NCI-H2081 treated with DMSO at 0.1 percent for 48 hours (cell line): ENCODE measurements around the gene SLC23A2.

Experiments used
- DNase-seq: peaks from one replicate; lab custom pipeline; 2025; lab: John Stamatoyannopoulos, UW

Gene SLC23A2

DNA sequence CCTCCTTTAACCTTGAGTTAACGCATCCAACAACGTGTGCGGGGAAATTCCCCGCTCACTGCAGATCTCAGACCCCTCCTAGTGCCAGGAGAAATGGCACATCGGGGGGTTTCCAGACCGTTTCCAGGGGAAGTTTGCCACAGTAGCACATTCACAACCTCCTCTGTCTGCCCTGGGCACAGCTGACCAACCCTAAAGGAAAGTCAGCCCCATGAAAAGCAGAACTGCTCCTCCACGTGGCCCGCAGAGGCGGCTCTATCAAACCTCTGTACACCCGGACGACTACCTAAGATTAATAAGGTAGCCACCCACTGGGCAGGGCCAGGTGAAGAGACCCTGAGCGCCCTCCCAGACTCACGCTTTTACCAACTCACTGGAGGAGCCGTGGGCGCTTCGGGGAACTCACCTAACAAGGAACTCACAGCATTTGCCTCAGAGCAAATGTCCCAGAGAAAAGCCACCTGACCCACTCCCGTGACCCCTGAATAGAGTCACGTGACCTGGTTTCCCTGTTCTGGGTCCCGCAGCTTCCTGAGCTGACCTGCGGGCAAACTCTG lies 186.5 kb downstream of the SLC23A2 start:
- no peak for DNase-seq

DNA sequence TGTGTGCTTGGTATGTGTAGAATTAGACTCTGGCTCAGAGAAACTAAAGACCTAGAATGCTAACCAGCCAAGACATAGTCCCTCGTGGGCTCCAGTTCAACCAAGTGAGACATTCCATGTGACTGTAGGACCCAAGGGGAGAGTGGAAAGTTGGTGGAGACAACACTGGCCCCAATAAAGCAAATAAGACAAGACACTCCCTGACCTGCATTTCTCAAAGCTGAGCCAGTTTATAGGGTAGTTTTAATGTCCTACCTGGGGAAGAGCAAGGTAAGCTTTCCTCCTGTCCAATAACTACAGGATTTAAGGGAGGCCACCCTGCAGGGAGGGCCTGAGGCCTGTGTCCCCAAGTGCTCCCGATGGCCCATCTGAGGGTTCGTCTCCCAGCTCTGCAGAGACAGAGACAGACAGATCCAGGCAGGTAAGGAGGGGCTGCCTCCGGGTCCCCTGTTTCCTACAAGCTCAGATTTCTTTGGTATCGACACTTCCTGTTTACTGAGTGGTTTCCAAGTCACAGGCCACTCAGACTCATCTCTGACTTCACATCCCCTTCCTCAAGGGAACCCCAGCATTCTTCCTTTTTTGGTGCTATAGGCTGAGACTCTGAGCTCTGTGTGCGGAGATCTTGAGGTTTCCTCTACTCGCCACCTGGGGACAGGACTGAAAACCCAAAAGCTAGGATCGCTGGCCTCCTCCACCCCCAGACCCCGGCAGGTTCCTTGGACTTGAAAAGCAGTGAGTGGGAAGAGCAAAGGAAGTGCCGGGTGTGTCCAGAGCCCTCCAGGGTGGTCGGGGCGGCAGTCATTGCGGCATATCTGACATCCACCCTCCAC lies 187.2 kb downstream of the SLC23A2 start:
- no peak for DNase-seq

GRCh38 chr20:4813076-4813862 lies 188.0 kb downstream of the SLC23A2 start:
- DNase-seq: no peak

DNA sequence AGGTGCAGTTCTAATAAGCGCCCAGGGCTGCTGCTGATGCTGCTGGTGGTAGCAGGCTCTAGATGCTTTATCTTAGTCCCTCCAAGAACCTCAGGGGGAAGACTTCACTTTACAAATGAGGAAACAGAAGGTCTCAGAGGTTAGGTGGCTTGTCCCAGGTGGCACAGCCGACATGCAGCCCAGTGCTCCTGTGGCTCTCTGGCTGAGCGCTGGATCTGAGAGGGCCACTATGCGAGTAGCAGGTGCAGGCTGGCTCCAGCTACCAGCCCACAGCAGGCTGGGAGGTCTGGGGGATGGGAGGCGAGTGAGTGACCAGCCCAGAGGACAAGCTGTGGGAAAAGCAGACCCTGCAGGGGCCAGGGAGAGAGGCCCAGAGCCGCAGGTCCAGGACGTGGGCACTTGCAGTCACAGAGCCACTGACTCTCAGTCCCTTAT lies 188.7 kb downstream of the SLC23A2 start:
- no peak for DNase-seq

DNA sequence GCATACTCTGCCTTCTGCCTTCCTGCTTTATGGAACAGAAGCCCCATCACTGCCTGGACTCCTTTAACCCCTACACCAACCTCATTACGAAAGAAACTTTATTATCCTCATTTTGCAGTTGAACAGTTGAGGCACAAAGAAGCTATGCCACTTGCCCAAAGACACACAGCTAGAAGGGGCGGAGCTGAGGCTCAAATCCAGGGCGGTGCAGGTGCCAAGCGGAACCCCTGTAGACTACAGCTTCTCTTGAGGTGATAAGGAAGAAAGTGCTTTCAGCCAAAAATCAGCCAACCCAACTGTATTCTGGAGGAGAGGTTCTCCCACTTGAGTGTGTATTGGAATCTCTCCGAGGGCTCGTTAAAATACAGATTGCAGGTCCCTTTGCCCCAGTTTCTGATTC lies 189.1 kb downstream of the SLC23A2 start:
- DNase-seq: no peak

DNA sequence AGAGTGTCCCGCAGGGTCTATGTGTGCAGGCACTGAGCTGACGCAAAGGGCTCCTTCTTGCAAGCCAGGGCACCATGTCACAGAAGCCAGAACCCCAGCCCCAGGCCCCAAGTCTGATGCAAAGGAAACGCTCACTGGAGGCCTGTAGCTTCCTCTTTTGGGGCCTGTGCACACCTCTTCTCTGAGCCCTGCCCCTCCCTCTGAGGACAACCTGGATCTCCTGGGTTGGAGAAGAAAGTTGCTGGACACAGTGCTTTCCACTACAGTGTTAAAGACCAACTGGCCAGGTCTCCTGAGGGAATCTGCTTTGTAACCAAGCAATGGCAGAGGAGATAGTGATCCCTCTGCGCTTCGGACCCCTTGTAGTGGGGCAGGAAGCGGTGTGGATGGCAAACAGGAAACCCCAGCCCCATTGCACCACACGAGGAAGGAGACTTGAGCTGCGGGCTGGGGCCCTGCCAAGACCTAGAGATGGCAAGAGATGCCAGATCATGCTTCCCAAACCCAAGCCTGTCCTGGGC lies 189.6 kb downstream of the SLC23A2 start:
- DNase-seq: no peak

- DNase-seq: no peak
Observed at GRCh38 chr20:4811257-4811656, 190.1 kb downstream of the SLC23A2 start.

DNA sequence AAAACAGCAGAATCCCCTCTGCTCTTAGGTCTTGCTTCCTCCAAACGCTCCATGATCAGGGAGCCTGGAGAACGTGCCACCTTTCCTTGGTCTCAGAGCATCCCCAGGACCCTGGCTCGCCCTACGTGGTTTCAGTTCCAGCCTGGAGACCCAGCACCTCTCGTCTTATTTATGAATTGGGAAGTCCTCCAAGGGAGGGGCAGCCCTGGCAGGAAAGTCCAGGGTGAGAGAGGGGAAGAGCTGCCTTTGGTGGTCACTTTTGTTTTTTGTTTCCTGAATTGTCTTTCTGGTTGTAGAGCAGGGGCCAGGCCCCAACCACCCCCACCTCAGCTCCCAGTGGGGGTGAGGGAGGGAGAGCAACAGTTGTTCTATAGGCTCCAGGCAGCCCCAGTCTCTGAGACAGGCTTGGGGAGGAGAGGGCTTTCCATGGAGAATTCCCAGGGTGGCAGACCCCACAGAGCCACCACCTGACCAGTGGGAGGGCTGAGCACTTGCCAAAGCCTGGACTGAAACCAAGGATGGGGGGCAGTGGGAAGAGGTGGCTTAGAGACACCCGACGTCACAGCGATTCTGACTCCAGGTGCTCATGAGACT lies 190.8 kb downstream of the SLC23A2 start:
- no peak for DNase-seq

- no peak for DNase-seq
Observed at GRCh38 chr20:4809707-4810106, 191.6 kb downstream of the SLC23A2 start.

- DNase-seq: no peak
Observed at GRCh38 chr20:4808872-4809271, 192.4 kb downstream of the SLC23A2 start.

DNA sequence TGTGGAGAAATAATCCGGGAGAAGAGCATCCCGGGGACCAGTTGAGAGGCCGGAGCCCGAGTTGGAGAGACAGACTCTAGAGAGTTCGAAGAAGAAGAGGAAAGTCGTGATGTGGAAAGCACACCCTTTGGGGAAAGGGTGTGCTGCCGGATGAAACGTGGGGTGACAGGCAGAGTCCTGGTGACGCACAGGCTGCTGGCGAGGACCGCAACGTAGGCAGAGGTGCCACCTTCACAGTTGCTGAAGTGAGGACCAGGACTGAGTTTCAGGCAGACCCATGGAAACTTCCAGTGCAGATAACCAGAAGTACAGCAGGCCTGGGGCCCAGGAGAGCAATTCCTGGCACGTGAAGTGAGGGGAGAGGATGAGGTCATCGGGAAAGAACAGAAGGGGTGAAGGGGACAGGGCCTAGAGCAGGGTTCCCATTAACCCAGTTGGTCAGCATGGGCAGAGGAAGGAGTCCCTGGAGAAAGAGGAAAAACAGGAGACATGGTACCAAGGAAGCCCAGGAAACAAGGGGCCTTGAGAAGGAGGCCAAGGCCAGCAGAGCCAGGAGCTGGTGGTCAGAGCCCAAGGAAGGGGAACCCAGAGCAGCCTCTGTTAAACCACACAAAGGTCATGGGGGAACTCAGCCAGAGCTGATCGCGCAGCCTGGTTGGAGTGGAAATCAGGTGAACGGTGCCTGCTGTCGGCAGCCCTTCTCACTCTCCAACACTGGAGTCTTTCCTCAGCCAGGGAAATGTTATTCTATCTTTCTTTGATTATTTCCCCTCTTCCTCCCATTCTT lies 195.5 kb downstream of the SLC23A2 start:
- DNase-seq: no peak

DNA sequence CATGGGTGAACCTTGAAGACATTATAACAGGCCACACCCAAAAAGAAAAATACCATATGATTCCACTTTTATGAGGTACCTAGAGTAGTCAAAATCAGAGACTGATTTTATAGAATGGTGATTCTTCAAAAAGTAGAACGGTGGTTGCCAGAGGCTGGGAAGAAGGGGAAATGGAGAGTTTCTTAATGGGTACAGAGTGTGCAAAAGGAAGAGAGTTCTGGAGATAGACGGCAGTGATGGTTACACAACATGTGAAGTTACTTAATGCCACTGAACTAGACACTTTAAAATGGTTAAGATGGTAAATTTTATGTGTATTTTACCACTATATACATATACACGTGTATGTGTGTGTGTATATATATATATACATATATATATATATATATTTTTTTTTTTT lies 198.8 kb downstream of the SLC23A2 start:
- DNase-seq: no peak
